HG03521 (cell line): ENCODE measurements around the gene GRM4.

Experiments used
- ATAC-seq: cut with Tn5 transposase; IDR thresholded peaks from one replicate; pipeline ENCODE4 v1.9.1; 2021; ENCODE audit warnings: mild to moderate bottlenecking, moderate library complexity; ENCODE audit not compliant: unreplicated experiment

GRM4 gene

GRCh38 chr6:34110610-34111009, 35.3 kb downstream of the GRM4 start:
- ATAC-seq, result no peak

- ATAC-seq, result no peak
Measured at GRCh38 chr6:34108176-34108575, 37.7 kb downstream of the GRM4 start.

DNA sequence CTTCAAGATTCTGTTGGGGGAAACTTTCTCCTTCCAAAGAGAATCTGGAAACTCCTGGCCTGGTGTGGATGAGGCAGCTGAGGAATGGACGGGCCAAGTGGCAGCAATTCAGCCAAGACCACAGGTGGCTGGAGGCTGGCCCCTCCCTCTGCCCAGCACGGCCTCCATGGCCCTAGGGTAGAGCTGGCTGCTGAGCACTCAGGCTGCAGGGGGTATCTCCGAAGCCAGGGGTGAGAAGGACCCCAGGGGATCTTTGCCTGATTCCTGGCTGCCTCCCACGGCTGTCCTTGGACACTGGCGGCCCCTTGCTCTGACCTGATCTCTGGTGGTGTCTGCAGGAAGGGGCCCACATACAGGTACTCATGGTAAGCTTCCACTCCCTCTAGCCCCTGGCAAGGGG, 39.0 kb downstream of the GRM4 start:
- ATAC-seq, result no peak

DNA sequence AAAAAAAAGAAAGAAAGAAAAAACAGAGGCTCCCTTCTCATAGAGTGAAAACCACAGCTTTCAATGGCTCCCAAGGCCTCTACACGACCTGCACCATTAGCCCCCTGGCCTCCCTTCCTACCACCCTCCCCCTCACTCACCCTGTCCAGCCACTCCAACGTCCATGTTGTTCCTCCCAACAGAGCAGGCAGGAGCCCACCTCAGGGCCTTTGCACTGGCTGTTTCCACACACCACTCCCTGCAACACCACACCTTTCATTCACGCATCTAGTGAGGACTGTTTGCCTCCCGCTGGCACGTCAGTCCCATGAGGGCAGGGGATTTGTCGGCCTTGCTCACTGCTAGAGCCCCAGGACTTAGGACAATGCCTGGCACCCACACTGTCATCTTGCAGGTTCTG, 39.5 kb downstream of the GRM4 start:
- ATAC-seq, result no peak

DNA sequence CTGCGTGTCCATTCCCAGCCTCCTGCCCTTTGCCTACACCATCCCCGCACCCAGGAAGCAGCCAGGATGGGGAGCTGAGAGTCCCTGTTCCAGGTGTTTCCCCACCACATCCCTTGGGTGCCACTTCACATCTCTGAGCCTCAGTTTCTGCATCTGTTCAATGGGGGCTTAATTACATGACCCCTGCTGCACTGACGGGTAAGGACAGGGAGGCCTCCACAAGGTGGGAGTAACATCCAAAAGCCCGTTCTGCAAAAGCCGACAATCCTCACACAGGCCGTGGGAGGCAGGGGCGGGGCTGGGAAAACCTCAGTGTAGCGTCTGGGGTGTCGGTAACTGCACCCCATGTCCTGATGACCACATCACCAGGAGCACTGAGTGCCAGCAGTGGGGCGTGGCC, 41.3 kb downstream of the GRM4 start:
- ATAC-seq, result no peak

DNA sequence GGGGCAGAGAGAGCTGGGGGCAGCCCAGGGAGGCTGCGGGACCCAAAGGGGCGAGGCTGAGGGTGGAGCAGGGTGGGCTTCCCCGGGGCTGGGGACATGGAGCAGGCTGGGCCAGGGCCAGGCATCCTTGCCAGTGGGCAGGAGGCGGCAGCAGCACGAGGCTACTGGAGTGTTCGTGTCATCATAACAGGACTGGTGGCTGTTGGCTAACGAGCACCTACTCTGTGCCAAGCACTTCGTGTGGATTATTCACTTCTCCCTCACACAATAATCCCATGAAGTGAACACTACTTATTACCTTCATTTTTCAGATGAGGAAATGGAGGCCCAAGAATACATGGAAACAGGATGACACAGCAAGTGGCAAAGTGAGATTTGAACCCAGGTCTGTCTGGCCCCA, 41.7 kb downstream of the GRM4 start:
- no peak for ATAC-seq

- no peak for ATAC-seq
Measured at GRCh38 chr6:34103321-34103720, 42.6 kb downstream of the GRM4 start.

- no peak for ATAC-seq
Measured at GRCh38 chr6:34102696-34103095, 43.2 kb downstream of the GRM4 start.

- ATAC-seq, result no peak
Measured at GRCh38 chr6:34102099-34102656, 43.7 kb downstream of the GRM4 start.

- no peak for ATAC-seq
Measured at GRCh38 chr6:34100788-34101187, 45.1 kb downstream of the GRM4 start.

DNA sequence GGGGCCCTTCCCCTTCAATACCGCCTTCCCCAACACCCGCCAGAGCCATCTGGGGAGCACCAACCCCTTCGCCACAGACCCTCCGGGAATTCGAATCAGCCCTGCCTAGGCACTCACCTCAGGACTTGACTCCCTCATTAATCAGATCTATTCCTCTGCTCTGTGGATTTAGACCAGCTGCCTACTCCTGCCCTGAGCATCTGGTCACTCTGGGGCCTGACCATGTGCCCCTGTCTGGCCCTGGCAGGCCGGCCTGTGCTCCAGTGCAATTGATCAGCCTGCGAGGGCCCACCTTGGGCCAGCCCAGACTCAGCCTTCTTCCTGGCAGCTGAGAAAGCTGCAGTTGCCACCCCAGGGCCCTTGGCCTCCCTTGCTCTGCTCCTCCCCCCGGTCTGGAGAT, 46.0 kb downstream of the GRM4 start:
- ATAC-seq, result no peak

- ATAC-seq, result no peak
Measured at GRCh38 chr6:34098045-34098936, 47.6 kb downstream of the GRM4 start.

DNA sequence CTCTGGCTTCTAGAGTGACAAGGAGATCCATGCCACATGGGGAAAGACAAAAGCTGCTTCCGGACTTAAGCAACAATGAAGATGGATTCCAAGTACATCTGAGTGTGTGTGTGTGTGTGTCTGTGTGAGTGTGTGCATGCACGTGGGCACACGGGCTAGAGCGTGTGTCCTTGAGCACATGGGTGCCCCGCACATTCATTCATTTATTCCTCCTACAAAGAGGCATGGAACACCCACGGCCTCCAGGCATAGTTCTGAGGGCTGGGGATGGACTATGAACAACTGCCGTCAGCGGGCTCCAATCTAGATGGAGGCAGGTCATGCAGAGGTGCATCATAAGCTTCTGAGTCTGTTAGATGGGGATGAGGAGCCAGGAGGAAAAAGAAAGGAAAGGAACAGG, 49.1 kb downstream of the GRM4 start:
- ATAC-seq, result no peak

- no peak for ATAC-seq
Measured at GRCh38 chr6:34096193-34096592, 49.7 kb downstream of the GRM4 start.

- ATAC-seq, result no peak
Measured at GRCh38 chr6:34095741-34096140, 50.1 kb downstream of the GRM4 start.

DNA sequence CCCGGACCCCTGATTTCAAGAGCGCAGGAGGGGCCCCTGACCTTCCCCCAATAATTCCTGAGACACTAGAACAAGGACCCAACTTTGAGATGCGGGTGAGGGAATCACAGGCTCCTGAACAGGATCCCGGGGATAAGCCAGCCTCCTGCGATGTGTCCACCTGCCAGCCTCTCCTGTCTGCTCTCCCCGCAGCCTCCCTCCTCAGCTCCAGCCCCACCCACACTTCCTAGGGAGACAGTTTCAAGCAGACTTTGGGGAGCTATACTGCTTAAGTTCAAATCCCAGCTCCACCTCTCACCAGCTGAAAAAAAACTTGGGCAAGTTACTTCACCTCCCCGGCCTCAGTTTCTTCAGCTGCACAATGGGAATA, 50.8 kb downstream of the GRM4 start:
- ATAC-seq, result no peak

GRCh38 chr6:34094474-34095135, 51.3 kb downstream of the GRM4 start:
- no peak for ATAC-seq

GRCh38 chr6:34093854-34094430, 51.9 kb downstream of the GRM4 start:
- no peak for ATAC-seq

DNA sequence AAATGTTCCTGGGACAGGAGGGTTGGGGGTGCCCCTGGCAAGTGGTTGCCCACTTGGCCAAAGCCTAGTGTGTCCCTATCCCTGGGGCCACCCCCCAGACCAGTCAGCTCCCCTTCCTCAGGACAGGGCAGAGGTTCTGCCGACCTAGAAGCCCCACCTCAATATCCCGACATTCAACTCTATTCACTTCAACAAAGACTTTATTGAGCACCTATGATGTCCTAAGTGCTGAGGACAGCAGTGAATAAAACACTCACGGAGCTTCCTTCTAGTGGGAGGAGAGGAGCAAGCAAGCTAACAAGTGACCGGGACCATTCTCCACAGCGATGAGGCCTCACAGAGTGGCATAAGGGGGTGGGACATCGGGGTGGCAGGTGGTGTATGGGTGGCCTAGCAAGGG, 52.7 kb downstream of the GRM4 start:
- no peak for ATAC-seq

GRCh38 chr6:34092631-34093030, 53.3 kb downstream of the GRM4 start:
- no peak for ATAC-seq

- ATAC-seq, result no peak
Measured at GRCh38 chr6:34090935-34091334, 55.0 kb downstream of the GRM4 start.

- ATAC-seq, result no peak
Measured at GRCh38 chr6:34090529-34090928, 55.4 kb downstream of the GRM4 start.
